ENCODE results near the gene BET1. TPM values are rescaled to one million over a fixed set of nuclear protein-coding genes. Genes with fewer than 3 reads are reported as not detected.
"Not testable (repeated sequence)": the region's sequence is repeated elsewhere in the genome, so short reads cannot be mapped to it uniquely, and the experiment has no call there.

Gene BET1
- total RNA-seq, 1 experiment from 2014 or later = 26.2 TPM

- DNase-seq = no peak
- H3K36me3 ChIP-seq (replicated peaks; ENCODE audit: control insufficient read depth, insufficient read depth, low read length) = no peaks in the 10 kb centered on the region
- H3K4me3 ChIP-seq (ENCODE audit: insufficient read depth, low read depth, low read length) = no peak overlapping the region
- H3K27me3 ChIP-seq (ENCODE audit: control insufficient read depth, insufficient read depth, low read length) = no peaks in the 10 kb centered on the region
Measured at GRCh38 chr7:94031865-94032264, 27.7 kb upstream of the BET1 start.

DNA sequence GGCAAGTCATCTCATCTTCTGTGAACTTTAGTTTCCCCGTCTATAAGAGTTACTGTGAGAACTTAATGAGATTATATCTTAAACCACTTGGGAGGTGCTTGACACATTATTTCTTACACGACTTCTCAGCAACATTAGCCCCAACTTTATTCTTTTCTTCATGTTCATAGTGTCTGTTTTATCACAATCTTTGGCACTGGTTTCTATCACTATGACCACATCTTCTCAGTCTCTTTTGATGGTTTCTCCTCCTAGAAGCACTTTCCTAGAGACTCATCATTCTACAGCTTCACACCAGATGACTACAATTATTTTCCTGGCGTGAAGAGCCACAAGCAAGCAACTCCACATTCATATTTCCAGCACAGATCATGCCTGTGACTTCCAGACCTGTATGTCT lies 26.5 kb upstream of the BET1 start:
- no peak for DNase-seq
- Histone ChIP-seq H3K4me3 (ENCODE audit: insufficient read depth, low read depth, low read length) (no peak overlapping the region), H3K27me3 (ENCODE audit: control insufficient read depth, insufficient read depth, low read length) (no peaks in the 10 kb centered on the region), H3K36me3 (replicated peaks; ENCODE audit: control insufficient read depth, insufficient read depth, low read length) (no peaks in the 10 kb centered on the region)

- no peak for DNase-seq
- Histone ChIP-seq H3K4me3 (ENCODE audit: insufficient read depth, low read depth, low read length) (no peak overlapping the region), H3K36me3 (replicated peaks; ENCODE audit: control insufficient read depth, insufficient read depth, low read length) (no peaks in the 10 kb centered on the region), H3K27me3 (ENCODE audit: control insufficient read depth, insufficient read depth, low read length) (no peaks in the 10 kb centered on the region)
Measured at GRCh38 chr7:94029976-94030375, 25.8 kb upstream of the BET1 start.

- no peaks in the 10 kb centered on the region for H3K36me3 ChIP-seq (replicated peaks; ENCODE audit: control insufficient read depth, insufficient read depth, low read length)
- DNase-seq = no peak
Measured at GRCh38 chr7:94028768-94029167, 24.6 kb upstream of the BET1 start.

GRCh38 chr7:94026619-94027018 lies 22.5 kb upstream of the BET1 start:
- H3K4me3 ChIP-seq (ENCODE audit: insufficient read depth, low read depth, low read length); H3K36me3 ChIP-seq (replicated peaks; ENCODE audit: control insufficient read depth, insufficient read depth, low read length); H3K27me3 ChIP-seq (ENCODE audit: control insufficient read depth, insufficient read depth, low read length); DNase-seq: not testable (repeated sequence)

More at GRCh38 chr7:94028768-94029167, 24.6 kb upstream of the BET1 start:
- Histone ChIP-seq H3K27me3 (ENCODE audit: control insufficient read depth, insufficient read depth, low read length) (no peaks in the 10 kb centered on the region), H3K4me3 (ENCODE audit: insufficient read depth, low read depth, low read length) (no peak overlapping the region)

GRCh38 chr7:94022550-94022949 lies 18.4 kb upstream of the BET1 start:
- Histone ChIP-seq H3K4me3 (ENCODE audit: insufficient read depth, low read depth, low read length) (no peak overlapping the region), H3K36me3 (replicated peaks; ENCODE audit: control insufficient read depth, insufficient read depth, low read length) (no peaks in the 10 kb centered on the region), H3K27me3 (ENCODE audit: control insufficient read depth, insufficient read depth, low read length) (no peaks in the 10 kb centered on the region)
- no peak for DNase-seq

DNA sequence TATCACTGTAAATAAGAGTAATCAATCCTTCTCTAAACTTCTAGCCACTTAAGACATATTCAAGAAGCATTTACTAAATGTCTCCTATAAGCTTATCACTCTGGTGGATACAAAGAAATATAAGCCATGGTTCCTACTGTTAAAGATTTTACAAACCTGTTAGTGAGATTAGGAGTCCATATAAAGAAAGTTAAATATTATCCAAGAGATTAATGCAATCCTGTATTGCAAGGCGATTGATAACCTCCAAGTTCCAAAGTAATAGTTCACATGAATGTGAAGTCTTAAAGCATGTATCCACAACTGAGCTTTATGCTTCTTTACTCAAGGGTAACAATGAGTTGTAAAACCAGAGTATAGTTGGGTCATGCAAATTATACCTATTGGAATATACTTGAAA lies 12.6 kb upstream of the BET1 start:
- DNase-seq = no peak
- Histone ChIP-seq H3K36me3 (replicated peaks; ENCODE audit: control insufficient read depth, insufficient read depth, low read length) (no peaks in the 10 kb centered on the region), H3K4me3 (ENCODE audit: insufficient read depth, low read depth, low read length) (no peak overlapping the region), H3K27me3 (ENCODE audit: control insufficient read depth, insufficient read depth, low read length) (no peaks in the 10 kb centered on the region)

DNA sequence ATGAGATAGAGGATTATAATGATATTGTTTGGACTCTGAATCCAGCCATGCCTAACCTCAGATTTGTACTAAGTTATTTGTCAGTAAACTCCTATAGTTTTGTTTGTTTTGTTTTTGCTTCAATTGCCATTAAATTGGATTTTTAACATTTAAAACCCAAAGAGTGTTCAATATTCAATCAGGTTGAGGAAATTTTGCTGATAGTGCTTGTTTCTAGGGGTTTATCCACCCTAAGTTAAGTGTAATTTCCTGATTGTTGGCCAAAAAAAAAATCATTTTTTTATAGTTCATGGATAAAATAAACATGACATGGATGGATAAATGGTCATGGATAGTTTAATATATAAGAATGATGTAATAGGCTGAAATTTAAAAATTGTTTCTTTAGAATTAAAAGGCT lies 11.4 kb upstream of the BET1 start:
- Histone ChIP-seq H3K36me3 (replicated peaks; ENCODE audit: control insufficient read depth, insufficient read depth, low read length) (no peaks in the 10 kb centered on the region), H3K27me3 (ENCODE audit: control insufficient read depth, insufficient read depth, low read length) (no peaks in the 10 kb centered on the region), H3K4me3 (ENCODE audit: insufficient read depth, low read depth, low read length) (no peak overlapping the region)
- DNase-seq = no peak

- DNase-seq = peak; percentile 44
- no peaks in the 10 kb centered on the region for H3K27me3 ChIP-seq (ENCODE audit: control insufficient read depth, insufficient read depth, low read length)
- no peak overlapping the region for H3K4me3 ChIP-seq (ENCODE audit: insufficient read depth, low read depth, low read length)
- H3K36me3 ChIP-seq (replicated peaks; ENCODE audit: control insufficient read depth, insufficient read depth, low read length) = no peaks in the 10 kb centered on the region
Measured at GRCh38 chr7:94012746-94013145, 8.6 kb upstream of the BET1 start.

- Histone ChIP-seq H3K27me3 (ENCODE audit: control insufficient read depth, insufficient read depth, low read length) (no peaks in the 10 kb centered on the region), H3K4me3 (ENCODE audit: insufficient read depth, low read depth, low read length) (no peak overlapping the region), H3K36me3 (replicated peaks; ENCODE audit: control insufficient read depth, insufficient read depth, low read length) (no peaks in the 10 kb centered on the region)
- DNase-seq = no peak
Measured at GRCh38 chr7:94011714-94012353, 7.7 kb upstream of the BET1 start.

GRCh38 chr7:94008537-94008936 lies 4.4 kb upstream of the BET1 start:
- DNase-seq = no peak
- Histone ChIP-seq H3K36me3 (replicated peaks; ENCODE audit: control insufficient read depth, insufficient read depth, low read length) (no peaks in the 10 kb centered on the region), H3K27me3 (ENCODE audit: control insufficient read depth, insufficient read depth, low read length) (no peaks in the 10 kb centered on the region), H3K4me3 (ENCODE audit: insufficient read depth, low read depth, low read length) (no peak overlapping the region)

DNA sequence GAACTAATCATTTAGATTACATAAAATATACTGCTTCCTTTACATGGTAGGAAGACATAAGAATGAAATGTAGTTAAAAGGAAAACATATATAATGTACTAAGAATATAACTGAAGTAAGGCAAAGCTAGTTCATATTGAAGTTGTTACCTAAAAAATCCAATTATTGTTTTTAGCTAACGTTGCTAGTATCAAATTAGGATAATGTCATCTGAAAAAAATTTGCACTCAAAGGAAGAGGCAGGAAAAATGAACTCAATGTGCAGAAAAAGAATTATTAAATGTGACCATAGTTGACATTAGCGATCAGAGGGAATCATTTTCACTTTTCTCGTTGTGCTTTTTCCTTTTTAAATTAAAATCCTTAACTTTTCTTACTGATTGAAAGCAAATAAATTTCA lies 1.6 kb upstream of the BET1 start:
- Histone ChIP-seq H3K4me3 (ENCODE audit: insufficient read depth, low read depth, low read length) (no peak overlapping the region), H3K36me3 (replicated peaks; ENCODE audit: control insufficient read depth, insufficient read depth, low read length) (no peaks in the 10 kb centered on the region), H3K27me3 (ENCODE audit: control insufficient read depth, insufficient read depth, low read length) (no peaks in the 10 kb centered on the region)
- no peak for DNase-seq

DNA sequence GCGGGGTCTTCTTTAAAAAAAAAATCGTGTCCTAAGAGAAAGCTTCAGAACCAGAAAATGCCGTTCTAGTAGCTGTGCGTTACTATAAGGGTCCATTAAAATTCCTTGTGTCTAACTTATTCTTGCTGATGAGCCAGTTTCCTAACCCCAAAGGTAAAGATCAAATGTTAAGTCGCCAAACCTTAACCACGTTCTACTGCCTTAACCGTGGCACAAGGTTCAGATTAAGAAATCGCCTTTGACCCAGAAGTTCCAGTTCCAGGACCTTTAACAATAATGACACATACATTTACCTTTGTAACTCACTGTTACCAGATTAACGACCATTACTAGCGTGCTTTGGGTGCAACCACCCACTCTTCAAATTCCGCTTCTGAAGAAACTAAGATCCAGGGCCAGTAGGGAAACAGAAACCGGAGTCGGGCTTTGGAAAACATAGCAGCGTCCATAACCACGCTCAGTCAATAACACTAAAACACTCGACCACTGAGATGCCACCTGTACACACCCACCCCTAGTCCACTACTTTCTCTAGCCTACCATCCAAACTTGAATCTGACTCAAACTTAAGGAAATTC lies 620 bp downstream of the BET1 start:
- Histone ChIP-seq H3K27me3 (ENCODE audit: control insufficient read depth, insufficient read depth, low read length) (no peaks in the 10 kb centered on the region), H3K36me3 (replicated peaks; ENCODE audit: control insufficient read depth, insufficient read depth, low read length) (0 out of 2 replicates have a peak, but pooled peaks cover 1% of the 10 kb centered on the region), H3K4me3 (ENCODE audit: insufficient read depth, low read depth, low read length) (peak overlapping the region; percentile 84)
- no peak for DNase-seq

DNA sequence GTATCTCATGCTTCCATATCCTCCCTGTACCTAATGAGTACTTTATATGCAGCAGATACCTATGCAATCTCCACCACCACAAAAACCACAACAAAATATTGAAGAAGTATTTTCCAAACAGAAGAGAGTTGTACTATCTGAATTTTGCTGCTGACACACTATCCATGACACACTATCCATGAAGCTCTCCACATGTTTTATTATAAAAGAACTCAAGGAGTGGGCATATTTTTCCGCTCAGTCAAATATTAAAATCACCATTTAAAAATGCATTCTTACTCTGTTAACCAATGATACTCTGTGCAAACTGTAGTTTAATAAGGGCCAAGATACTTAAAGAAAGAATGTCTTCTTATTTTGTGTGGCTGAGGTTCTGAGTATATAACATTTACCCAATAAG lies 2.8 kb downstream of the BET1 start:
- H3K36me3 ChIP-seq (replicated peaks; ENCODE audit: control insufficient read depth, insufficient read depth, low read length) = peaks cover 1% of the 10 kb centered on the region; the same call in 1 of the 2 replicates
- DNase-seq = no peak
- no peaks in the 10 kb centered on the region for H3K27me3 ChIP-seq (ENCODE audit: control insufficient read depth, insufficient read depth, low read length)
- H3K4me3 ChIP-seq (ENCODE audit: insufficient read depth, low read depth, low read length) = no peak overlapping the region

- no peak for DNase-seq
- H3K27me3 ChIP-seq (ENCODE audit: control insufficient read depth, insufficient read depth, low read length) = no peaks in the 10 kb centered on the region
- H3K36me3 ChIP-seq (replicated peaks; ENCODE audit: control insufficient read depth, insufficient read depth, low read length) = peaks cover 3% of the 10 kb centered on the region; the same call in 1 of the 2 replicates
- H3K4me3 ChIP-seq (ENCODE audit: insufficient read depth, low read depth, low read length) = no peak overlapping the region
Measured at GRCh38 chr7:93997868-93998267, 6.3 kb downstream of the BET1 start.
